ENCODE results near the gene PANX1.

GRCh38 chr11:94168882-94169281, 40.2 kb downstream of the PANX1 start:
- TF ChIP-seq JUND (IDR thresholded peaks at IDR 0.05) (no peak), CTCF (IDR thresholded peaks at IDR 0.05 in 2 of 3, conservative IDR thresholded peaks at IDR 0.05 in 1 of 3; ENCODE audit: borderline replicate concordance in 1 of 3, insufficient read depth in 1 of 3, low read depth in 2 of 3, low read length in 2 of 3) (no peak)

Measured in HCT116 (cell line).